ENCODE results near the gene GLB1L2.

Gene GLB1L2

GRCh38 chr11:134380785-134381184 lies 49.0 kb downstream of the GLB1L2 start:
- H2AFZ ChIP-seq (ENCODE audit: low read length): no peak overlapping the region
- no peak for TF ChIP-seq CTCF (conservative IDR thresholded peaks at IDR 0.05; ENCODE audit: low read length)
- no peak for TF ChIP-seq EZH2phosphoT487 (IDR thresholded peaks at IDR 0.05; ENCODE audit: borderline replicate concordance)
- H3K4me3 ChIP-seq (ENCODE audit: low read length, poor library complexity, severe bottlenecking): no peak overlapping the region
- H3K9me2 ChIP-seq (replicated peaks; ENCODE audit: low read depth, low read length): no peaks in the 10 kb centered on the region
- no peak overlapping the region for H3K9ac ChIP-seq (ENCODE audit: low read depth, low read length, poor library complexity, severe bottlenecking)
- no peaks in the 10 kb centered on the region for H4K20me1 ChIP-seq (ENCODE audit: insufficient read depth, low read length, poor library complexity, severe bottlenecking)
- H3K27me3 ChIP-seq (ENCODE audit: insufficient read depth, low read length, poor library complexity, severe bottlenecking): no peaks in the 10 kb centered on the region
- H3K79me2 ChIP-seq (ENCODE audit: insufficient read depth, low read length): no peaks in the 10 kb centered on the region
- no peak overlapping the region for H3K4me2 ChIP-seq (ENCODE audit: low read depth, low read length, poor library complexity, severe bottlenecking)
- H3F3A ChIP-seq (ENCODE audit: low read depth): no peaks in the 10 kb centered on the region
- peaks cover 3% of the 10 kb centered on the region; the same call in 1 of the 2 replicates for H3K9me3 ChIP-seq (ENCODE audit: insufficient read depth, low read depth, low read length)
- H3K36me3 ChIP-seq (ENCODE audit: insufficient read depth, low read length): no peaks in the 10 kb centered on the region
- H3K4me1 ChIP-seq (ENCODE audit: insufficient read depth, low read length, poor library complexity, severe bottlenecking): peaks cover 1% of the 10 kb centered on the region

DNA sequence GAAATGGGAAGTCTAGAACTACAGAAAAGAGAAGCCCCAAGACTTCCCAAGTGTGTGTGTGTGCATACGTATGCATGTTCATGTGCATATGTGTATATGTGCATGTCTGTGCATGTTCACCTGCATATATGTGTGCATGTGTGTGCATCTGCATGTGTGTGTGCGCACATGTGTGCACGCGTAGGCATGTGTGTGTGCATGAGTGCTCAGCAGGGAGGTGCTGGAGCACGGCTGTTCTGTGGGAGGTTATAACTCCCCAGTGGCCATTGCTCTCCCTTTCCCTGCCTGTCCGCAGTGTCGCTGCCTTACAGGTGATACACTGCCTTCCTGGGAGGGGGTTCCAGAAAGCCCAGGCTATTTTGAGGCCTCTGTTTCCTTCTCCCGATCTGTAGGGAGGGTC lies 50.5 kb downstream of the GLB1L2 start:
- H3K9ac ChIP-seq (ENCODE audit: low read depth, low read length, poor library complexity, severe bottlenecking): no peak overlapping the region
- no peaks in the 10 kb centered on the region for H3K9me2 ChIP-seq (replicated peaks; ENCODE audit: low read depth, low read length)
- H2AFZ ChIP-seq (ENCODE audit: low read length): no peak overlapping the region
- H3F3A ChIP-seq (ENCODE audit: low read depth): no peaks in the 10 kb centered on the region
- H3K4me1 ChIP-seq (ENCODE audit: insufficient read depth, low read length, poor library complexity, severe bottlenecking): peaks cover 15% of the 10 kb centered on the region
- no peak overlapping the region for H3K4me2 ChIP-seq (ENCODE audit: low read depth, low read length, poor library complexity, severe bottlenecking)
- H3K27me3 ChIP-seq (ENCODE audit: insufficient read depth, low read length, poor library complexity, severe bottlenecking): no peaks in the 10 kb centered on the region
- H3K36me3 ChIP-seq (ENCODE audit: insufficient read depth, low read length): no peaks in the 10 kb centered on the region
- H3K79me2 ChIP-seq (ENCODE audit: insufficient read depth, low read length): no peaks in the 10 kb centered on the region
- H3K4me3 ChIP-seq (ENCODE audit: low read length, poor library complexity, severe bottlenecking): no peak overlapping the region
- no peaks in the 10 kb centered on the region for H3K9me3 ChIP-seq (ENCODE audit: insufficient read depth, low read depth, low read length)
- H4K20me1 ChIP-seq (ENCODE audit: insufficient read depth, low read length, poor library complexity, severe bottlenecking): no peaks in the 10 kb centered on the region
- no peak for TF ChIP-seq CTCF (conservative IDR thresholded peaks at IDR 0.05; ENCODE audit: low read length)
- no peak for TF ChIP-seq EZH2phosphoT487 (IDR thresholded peaks at IDR 0.05; ENCODE audit: borderline replicate concordance)

DNA sequence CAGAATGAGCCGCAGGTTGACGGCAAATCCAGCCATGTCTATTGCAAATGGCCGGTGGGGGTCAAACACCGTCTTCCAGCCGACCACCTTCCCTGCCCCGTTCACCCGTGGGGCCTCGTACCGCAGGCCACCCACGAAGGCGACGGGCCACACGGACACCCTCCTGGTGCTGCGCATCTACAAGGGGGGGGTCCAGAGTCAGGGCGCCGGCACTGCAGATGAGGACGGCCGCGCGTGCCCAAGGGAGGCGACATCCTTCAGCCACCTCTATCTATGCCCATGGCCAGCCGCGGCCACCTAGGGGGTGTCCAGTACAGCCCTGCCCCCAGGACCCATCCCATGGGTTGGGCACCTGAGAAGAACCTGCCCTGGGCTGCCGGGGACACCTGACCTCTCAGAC lies 51.0 kb downstream of the GLB1L2 start:
- H3K4me2 ChIP-seq (ENCODE audit: low read depth, low read length, poor library complexity, severe bottlenecking): no peak overlapping the region
- H3K79me2 ChIP-seq (ENCODE audit: insufficient read depth, low read length): no peaks in the 10 kb centered on the region
- TF ChIP-seq EZH2phosphoT487 (IDR thresholded peaks at IDR 0.05; ENCODE audit: borderline replicate concordance) (no peak), CTCF (conservative IDR thresholded peaks at IDR 0.05; ENCODE audit: low read length) (no peak)
- H3K9me2 ChIP-seq (replicated peaks; ENCODE audit: low read depth, low read length): no peaks in the 10 kb centered on the region
- H4K20me1 ChIP-seq (ENCODE audit: insufficient read depth, low read length, poor library complexity, severe bottlenecking): no peaks in the 10 kb centered on the region
- no peaks in the 10 kb centered on the region for H3K36me3 ChIP-seq (ENCODE audit: insufficient read depth, low read length)
- no peak overlapping the region for H3K4me3 ChIP-seq (ENCODE audit: low read length, poor library complexity, severe bottlenecking)
- peaks cover 19% of the 10 kb centered on the region for H3K4me1 ChIP-seq (ENCODE audit: insufficient read depth, low read length, poor library complexity, severe bottlenecking)
- H3F3A ChIP-seq (ENCODE audit: low read depth): no peaks in the 10 kb centered on the region
- no peak overlapping the region for H2AFZ ChIP-seq (ENCODE audit: low read length)
- no peak overlapping the region for H3K9ac ChIP-seq (ENCODE audit: low read depth, low read length, poor library complexity, severe bottlenecking)
- no peaks in the 10 kb centered on the region for H3K27me3 ChIP-seq (ENCODE audit: insufficient read depth, low read length, poor library complexity, severe bottlenecking)
- no peaks in the 10 kb centered on the region for H3K9me3 ChIP-seq (ENCODE audit: insufficient read depth, low read depth, low read length)
